NCI-H1092 treated with DMSO at 0.1 percent for 48 hours (cell line): ENCODE results near the gene CEP55.

ENCODE experiments used
- DNase-seq: peaks from one replicate; lab custom pipeline; 2025; lab: John Stamatoyannopoulos, UW

CEP55 gene

GRCh38 chr10:93566435-93567276 lies 70.2 kb downstream of the CEP55 start, which contains the start of gene FFAR4:
Gene FFAR4 (plus strand): TSS chr10:93566665. CDS start chr10:93566721, 56 bp downstream.
- peak; percentile 35 for DNase-seq

- DNase-seq = no peak
These were observed 71.1 kb downstream of the CEP55 start for GRCh38 chr10:93567277-93568104.

GRCh38 chr10:93568105-93568390 lies 71.6 kb downstream of the CEP55 start:
- DNase-seq = no peak

GRCh38 chr10:93570383-93570782 lies 74.0 kb downstream of the CEP55 start:
- no peak for DNase-seq

GRCh38 chr10:93572606-93573005 lies 76.2 kb downstream of the CEP55 start:
- no peak for DNase-seq

- no peak for DNase-seq
These were observed 76.9 kb downstream of the CEP55 start for GRCh38 chr10:93573051-93573909.

- DNase-seq = no peak
These were observed 77.5 kb downstream of the CEP55 start for GRCh38 chr10:93573924-93574323.

GRCh38 chr10:93576888-93577287 lies 80.5 kb downstream of the CEP55 start:
- no peak for DNase-seq

GRCh38 chr10:93577565-93577964 lies 81.2 kb downstream of the CEP55 start:
- DNase-seq = no peak
